Panc1 (cell line): ENCODE measurements around the gene SH2D5. TPM values are rescaled to one million over a fixed set of nuclear protein-coding genes. Genes with fewer than 3 reads are reported as not detected.

Source experiments
- ATAC-seq: fragments of 200-7000 bp; cut with Tn5 transposase; 2 replicates; pipeline ENCODE4 v1.9.1; 2020; ENCODE audit warnings: mild to moderate bottlenecking, moderate library complexity
- BruUV-seq: library from RNA; stranded (reverse); fragments of 400-500 nt; replicated peaks from 2 replicates; lab custom pipeline; 2021; lab: Mats Ljungman, UMichigan
- CTCF ChIA-PET: fragments of 300-600 bp; sonication (Branson Sonifier 250); formaldehyde crosslinking; loops from one replicate; lab custom pipeline; 2022; ENCODE audit warnings: antibody characterized with exemption; lab: Charles Lee
- POLR2A ChIA-PET: fragments of 300-600 bp; sonication (Branson Sonifier 250); formaldehyde crosslinking; loops from one replicate; lab custom pipeline; 2022; ENCODE audit warnings: antibody characterized with exemption; lab: Charles Lee
- DNase-seq: peaks from one replicate; pipeline ENCODE4 v3.0.0-alpha.2; 2010; ENCODE audit warnings: low read depth, low spot score
- H3K27ac ChIP-seq: 2 replicates; pipeline ENCODE4 v1.5.1; 2011; ENCODE audit warnings: mild to moderate bottlenecking, low read length, inconsistent platforms
- H3K27me3 ChIP-seq: fragments of 200-500 bp; sonication (Bioruptor generic); 2 replicates; pipeline ENCODE4 v1.6.0; 2014; ENCODE audit warnings: low read length, inconsistent platforms; ENCODE audit not compliant: control insufficient read depth, insufficient read depth
- H3K36me3 ChIP-seq: fragments of 200-500 bp; sonication (Bioruptor generic); 2 replicates; pipeline ENCODE4 v1.5.1; 2014; ENCODE audit warnings: inconsistent platforms, mild to moderate bottlenecking, low read length, moderate library complexity; ENCODE audit not compliant: control insufficient read depth, insufficient read depth
- H3K4me1 ChIP-seq: 2 replicates; pipeline ENCODE4 v1.5.1; 2011; ENCODE audit warnings: inconsistent platforms, mild to moderate bottlenecking, low read length, moderate library complexity; ENCODE audit not compliant: control insufficient read depth, insufficient read depth
- H3K4me3 ChIP-seq, 2 experiments: 2 replicates each; pipeline ENCODE4 v1.5.1; 2011 to 2012; ENCODE audit warnings: low read depth in 2 of 2, low read length in 2 of 2, mild to moderate bottlenecking in 2 of 2, inconsistent platforms in 1 of 2, moderate library complexity in 1 of 2
- H3K9me3 ChIP-seq: fragments of 200-500 bp; sonication (Bioruptor generic); 2 replicates; pipeline ENCODE4 v1.5.1; 2014; ENCODE audit warnings: low read depth, mild to moderate bottlenecking, inconsistent platforms, low read length, moderate library complexity; ENCODE audit not compliant: control insufficient read depth, insufficient read depth
- CTCF ChIP-seq: fragments of 450-650 bp; IDR thresholded peaks from 2 replicates; pipeline ENCODE4 v1.5.1; 2017; ENCODE audit warnings: mild to moderate bottlenecking
- POLR2AphosphoS5 ChIP-seq: IDR thresholded peaks from 2 replicates; pipeline ENCODE4 v1.6.1; 2012; ENCODE audit warnings: mild to moderate bottlenecking, low read depth, low read length, moderate library complexity
- REST ChIP-seq, 2 experiments: IDR thresholded peaks; 2 replicates each; pipeline ENCODE4 v1.6.1; 2011 to 2012; ENCODE audit warnings: low read depth in 2 of 2, control low read depth in 1 of 2, low read length in 1 of 2, mild to moderate bottlenecking in 1 of 2, moderate library complexity in 1 of 2; ENCODE audit not compliant: insufficient read depth in 1 of 2
- SIN3A ChIP-seq: IDR thresholded peaks from 2 replicates; pipeline ENCODE4 v1.6.1; 2012; ENCODE audit warnings: low read depth, mild to moderate bottlenecking, low read length, moderate library complexity, borderline replicate concordance; ENCODE audit not compliant: insufficient read depth
- TCF7L2 ChIP-seq: IDR thresholded peaks from 2 replicates; pipeline ENCODE4 v1.6.1; 2011; ENCODE audit warnings: mild to moderate bottlenecking, low read depth, low read length, inconsistent platforms
- in situ Hi-C: cut with HindIII; loops from 2 replicates; pipeline ENCODE4 v1.10.0; 2016; ENCODE audit warnings: low sequenced_read_pairs, low pct_unique_long_range_greater_than_20kb
- intact Hi-C: fragments of 100-400 bp; cut with micrococcal nuclease; formaldehyde crosslinking; loops from one replicate; pipeline ENCODE4 v1.10.0; 2022; ENCODE audit not compliant: unreplicated experiment
- total RNA-seq: library from RNA; stranded (reverse); gene quantifications from one replicate; pipeline ENCODE4 v1.2.1, GENCODE V29; 2021; ENCODE audit not compliant: unreplicated experiment

Gene SH2D5
- total RNA-seq, 1 experiment from 2014 or later: 23.3 TPM

DNA sequence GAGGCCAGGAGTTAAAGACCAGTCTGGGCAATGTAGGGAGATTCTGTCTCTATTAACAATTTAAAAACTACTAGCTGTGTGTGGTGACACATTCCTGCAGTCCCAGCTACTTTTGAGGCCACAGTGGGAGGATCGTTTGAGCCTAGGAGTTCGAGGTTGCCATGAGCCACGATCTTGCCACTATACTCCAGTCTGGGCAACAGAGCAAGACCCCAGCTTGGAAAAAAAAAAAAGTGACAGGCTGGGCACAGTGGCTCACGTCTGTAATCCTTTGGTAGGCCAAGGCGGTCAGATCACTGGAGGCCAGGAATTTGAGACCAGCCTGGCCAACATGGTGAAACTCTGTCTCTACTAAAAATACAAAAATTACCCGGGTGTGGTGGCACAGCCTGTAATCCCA is 27.8 kb upstream of the SH2D5 start:
- no peak overlapping the region for H3K27ac ChIP-seq
- DNase-seq: no peak
- H3K9me3 ChIP-seq: no peaks in the 10 kb centered on the region
- H3K4me3 ChIP-seq: no peak overlapping the region
- no peaks in the 10 kb centered on the region for H3K4me1 ChIP-seq
- ChIA-PET CTCF (interaction anchor here (0.6 kb wide), 1 partner anchor 434 kb away, joined by 3 read pairs; no protein-coding TSS in a partner anchor), POLR2A (no interaction called here)
- H3K36me3 ChIP-seq: peaks cover 35% of the 10 kb centered on the region
- in situ Hi-C loops (no loop called here), intact Hi-C loops (no loop called here)
- BruUV-seq: no TSS peak
- no peak for ATAC-seq
- TF ChIP-seq SIN3A (no peak), CTCF (no peak), TCF7L2 (no peak), POLR2AphosphoS5 (no peak), REST (IDR thresholded peaks at IDR 0.05; ENCODE audit: insufficient read depth in 1 of 2, low read depth in 2 of 2, low read length in 1 of 2) (no peak)
- no peaks in the 10 kb centered on the region for H3K27me3 ChIP-seq

- no peak for DNase-seq
Observed at GRCh38 chr1:20753589-20753988, 21.1 kb upstream of the SH2D5 start.

More at GRCh38 chr1:20753589-20753988, 21.1 kb upstream of the SH2D5 start:
- CTCF ChIA-PET: interaction anchor here (1.7 kb wide), 1 partner anchor 441 kb away, joined by 3 read pairs; no protein-coding TSS in a partner anchor
- TF ChIP-seq TCF7L2 (no peak), SIN3A (no peak), REST (IDR thresholded peaks at IDR 0.05; ENCODE audit: insufficient read depth in 1 of 2, low read depth in 2 of 2, low read length in 1 of 2) (no peak), CTCF (no peak), POLR2AphosphoS5 (no peak)
- POLR2A ChIA-PET: no interaction called here
- no peak overlapping the region for H3K27ac ChIP-seq
- no peaks in the 10 kb centered on the region for H3K4me1 ChIP-seq
- intact Hi-C loops (no loop called here), in situ Hi-C loops (no loop called here)
- H3K4me3 ChIP-seq: no peak overlapping the region
- H3K27me3 ChIP-seq: no peaks in the 10 kb centered on the region
- BruUV-seq: no TSS peak
- no peak for ATAC-seq
- H3K9me3 ChIP-seq: no peaks in the 10 kb centered on the region
- peaks cover 29% of the 10 kb centered on the region for H3K36me3 ChIP-seq
